ENCODE measurements around the gene CCR6. TPM values are rescaled to one million over a fixed set of nuclear protein-coding genes. Genes with fewer than 3 reads are reported as not detected.

The CCR6 gene
- total RNA-seq, 4 donors from 2014 or later = not detected

GRCh38 chr6:167122041-167122826 is 662 bp upstream of the CCR6 start:
- Histone ChIP-seq H3K9me3 (no peaks in the 10 kb centered on the region), H3K36me3 (no peaks in the 10 kb centered on the region), H3K27ac (peak overlapping the region in 1 of 4 donors; percentile 77), H3K27me3 (no peaks in the 10 kb centered on the region), H3K4me3 (peak overlapping the region in 1 of 4 donors; percentile 26), H3K4me1 (peaks cover 0 to 7% (median 0%) of the 10 kb centered on the region in 4 donors)
- WGBS, 2 donors = 86 to 88% methylated on average over 23 of the region's 23 CpGs
- no peak for DNase-seq (ENCODE audit: low spot score in 2 of 2)
- TF ChIP-seq POLR2A (IDR thresholded peaks at IDR 0.05) (no peak), EP300 (IDR thresholded peaks at IDR 0.05) (no peak), CTCF (IDR thresholded peaks at IDR 0.05) (no peak)

GRCh38 chr6:167124753-167125152 is 1.9 kb downstream of the CCR6 start:
- no peak for DNase-seq (ENCODE audit: low spot score in 2 of 2)
- no peaks in the 10 kb centered on the region for H3K36me3 ChIP-seq
- no peak overlapping the region for H3K27ac ChIP-seq
- no peaks in the 10 kb centered on the region for H3K9me3 ChIP-seq
- WGBS, 2 donors = 85 to 93% methylated on average over 5 of the region's 5 CpGs
- H3K4me3 ChIP-seq = peak overlapping the region in 1 of 4 donors; percentile 1
- H3K4me1 ChIP-seq = peaks cover 0 to 7% (median 0%) of the 10 kb centered on the region in 4 donors
- no peak for TF ChIP-seq CTCF (IDR thresholded peaks at IDR 0.05)
- no peak for TF ChIP-seq POLR2A (IDR thresholded peaks at IDR 0.05)
- TF ChIP-seq EP300 (IDR thresholded peaks at IDR 0.05) = no peak
- H3K27me3 ChIP-seq = no peaks in the 10 kb centered on the region

- peak overlapping the region in 1 of 4 donors; percentile 1 for H3K4me3 ChIP-seq
- 81 to 86% methylated on average over 4 of the region's 4 CpGs for WGBS, 2 donors
- DNase-seq (ENCODE audit: low spot score in 2 of 2) = no peak
- H3K27ac ChIP-seq = no peak overlapping the region
- no peaks in the 10 kb centered on the region for H3K9me3 ChIP-seq
- H3K4me1 ChIP-seq = peaks cover 0 to 3% (median 0%) of the 10 kb centered on the region in 4 donors
- H3K36me3 ChIP-seq = no peaks in the 10 kb centered on the region
- TF ChIP-seq CTCF (IDR thresholded peaks at IDR 0.05) = no peak
- no peak for TF ChIP-seq EP300 (IDR thresholded peaks at IDR 0.05)
- TF ChIP-seq POLR2A (IDR thresholded peaks at IDR 0.05) = no peak
- H3K27me3 ChIP-seq = no peaks in the 10 kb centered on the region
Observed at GRCh38 chr6:167125410-167125809, 2.5 kb downstream of the CCR6 start.

DNA sequence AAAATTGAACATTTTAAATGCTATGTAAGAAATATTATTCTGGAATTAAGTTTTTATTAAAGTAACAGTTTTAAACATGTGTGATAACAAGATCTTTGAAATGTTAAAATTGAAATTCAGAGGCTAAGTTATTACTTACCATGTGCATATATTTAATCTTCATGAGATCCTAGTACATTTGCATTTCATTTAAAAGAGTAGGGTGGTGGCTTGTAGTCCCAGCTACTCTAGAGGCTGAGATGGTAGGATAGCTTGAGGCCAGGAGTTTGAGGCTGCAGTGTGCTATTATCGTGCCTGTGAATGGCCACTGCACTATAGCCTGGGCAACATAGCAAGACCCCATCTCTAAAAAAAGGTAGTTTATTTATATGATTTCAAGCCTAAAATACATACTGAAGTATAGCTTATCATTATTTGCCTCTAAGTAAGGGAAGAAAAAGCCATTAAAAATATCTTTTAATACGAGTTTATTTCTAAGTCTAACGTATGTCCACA is 3.0 kb downstream of the CCR6 start:
- H3K27ac ChIP-seq = no peak overlapping the region
- H3K36me3 ChIP-seq = no peaks in the 10 kb centered on the region
- WGBS, 2 donors = 92% methylated on average over 3 of the region's 3 CpGs
- no peaks in the 10 kb centered on the region for H3K27me3 ChIP-seq
- TF ChIP-seq EP300 (IDR thresholded peaks at IDR 0.05) = no peak
- TF ChIP-seq POLR2A (IDR thresholded peaks at IDR 0.05) = no peak
- no peak for TF ChIP-seq CTCF (IDR thresholded peaks at IDR 0.05)
- peaks cover 0 to 1% (median 0%) of the 10 kb centered on the region in 4 donors for H3K4me1 ChIP-seq
- H3K9me3 ChIP-seq = no peaks in the 10 kb centered on the region
- DNase-seq (ENCODE audit: low spot score in 2 of 2) = no peak
- no peak overlapping the region for H3K4me3 ChIP-seq

- TF ChIP-seq EP300 (IDR thresholded peaks at IDR 0.05) (no peak), POLR2A (IDR thresholded peaks at IDR 0.05) (no peak), CTCF (IDR thresholded peaks at IDR 0.05) (no peak)
- H3K36me3 ChIP-seq = no peaks in the 10 kb centered on the region
- no peaks in the 10 kb centered on the region for H3K27me3 ChIP-seq
- H3K27ac ChIP-seq = no peak overlapping the region
- no peaks in the 10 kb centered on the region for H3K9me3 ChIP-seq
- no peak overlapping the region for H3K4me3 ChIP-seq
- H3K4me1 ChIP-seq = no peaks in the 10 kb centered on the region
- DNase-seq (ENCODE audit: low spot score in 2 of 2) = no peak
- 89 to 93% methylated on average over 14 of the region's 14 CpGs for WGBS, 2 donors
Observed at GRCh38 chr6:167127785-167128531, 5.1 kb downstream of the CCR6 start.

All from tibial nerve (tissue), 4 donors.